H9 (cell line): ENCODE results near the gene AFDN. TPM values are rescaled to one million over a fixed set of nuclear protein-coding genes. Genes with fewer than 3 reads are reported as not detected.

ENCODE experiments used
- DNase-seq: peaks from one replicate; pipeline ENCODE4 v3.0.0-alpha.2; 2017
- H2AFZ ChIP-seq: one replicate; pipeline ENCODE4 v1.6.1; 2013; ENCODE audit warnings: mild to moderate bottlenecking, low read length, control low read depth, moderate library complexity
- H2AK5ac ChIP-seq: 2 replicates; pipeline ENCODE4 v1.6.1; 2013; ENCODE audit warnings: low read length, control low read depth, mixed read lengths; ENCODE audit not compliant: insufficient read length
- H2BK120ac ChIP-seq: one replicate; pipeline ENCODE4 v1.6.1; 2013; ENCODE audit warnings: low read depth, mild to moderate bottlenecking, low read length, control low read depth, inconsistent platforms; ENCODE audit not compliant: poor library complexity, severe bottlenecking
- H2BK12ac ChIP-seq: 2 replicates; pipeline ENCODE4 v1.6.1; 2013; ENCODE audit warnings: low read length, control low read depth, mixed read lengths, low read depth; ENCODE audit not compliant: insufficient read length
- H2BK15ac ChIP-seq: 2 replicates; pipeline ENCODE4 v1.6.1; 2013; ENCODE audit warnings: low read depth, low read length, control low read depth
- H2BK20ac ChIP-seq: one replicate; pipeline ENCODE4 v1.6.1; 2013; ENCODE audit warnings: low read depth, mild to moderate bottlenecking, low read length, control low read depth, inconsistent platforms; ENCODE audit not compliant: poor library complexity, severe bottlenecking
- H2BK5ac ChIP-seq: 2 replicates; pipeline ENCODE4 v1.6.1; 2013; ENCODE audit warnings: low read length, control low read depth, mixed read lengths; ENCODE audit not compliant: insufficient read length
- H3K14ac ChIP-seq: 2 replicates; pipeline ENCODE4 v1.6.1; 2013; ENCODE audit warnings: low read length, control low read depth; ENCODE audit not compliant: insufficient read depth
- H3K18ac ChIP-seq: 2 replicates; pipeline ENCODE4 v1.6.1; 2013; ENCODE audit warnings: low read depth, mild to moderate bottlenecking, mixed read lengths, low read length, control low read depth; ENCODE audit not compliant: insufficient read length
- H3K23ac ChIP-seq: 2 replicates; pipeline ENCODE4 v1.6.1; 2013; ENCODE audit warnings: low read length, control low read depth, mixed read lengths, low read depth; ENCODE audit not compliant: insufficient read length
- H3K23me2 ChIP-seq: 2 replicates; pipeline ENCODE4 v1.6.1; 2013; ENCODE audit warnings: low read depth, mild to moderate bottlenecking, mixed read lengths, low read length, control low read depth; ENCODE audit not compliant: insufficient read length, poor library complexity, severe bottlenecking
- H3K27ac ChIP-seq: 2 replicates; pipeline ENCODE4 v1.5.1; 2013; ENCODE audit warnings: low read length, control low read depth, mixed read lengths, low read depth; ENCODE audit not compliant: insufficient read length
- H3K27me3 ChIP-seq: 2 replicates; pipeline ENCODE4 v1.6.1; 2013; ENCODE audit warnings: low read length, control low read depth, inconsistent platforms; ENCODE audit not compliant: insufficient read depth
- H3K4ac ChIP-seq: 2 replicates; pipeline ENCODE4 v1.6.1; 2013; ENCODE audit warnings: low read depth, mild to moderate bottlenecking, control low read depth, inconsistent platforms, low read length, moderate library complexity
- H3K4me1 ChIP-seq: 2 replicates; pipeline ENCODE4 v1.6.1; 2013; ENCODE audit warnings: low read length, control low read depth, inconsistent platforms; ENCODE audit not compliant: insufficient read depth
- H3K4me2 ChIP-seq: 2 replicates; pipeline ENCODE4 v1.6.1; 2013; ENCODE audit warnings: low read length, control low read depth, mixed read lengths; ENCODE audit not compliant: insufficient read length, insufficient read depth
- H3K56ac ChIP-seq: 2 replicates; pipeline ENCODE4 v1.6.1; 2013; ENCODE audit warnings: low read depth, mild to moderate bottlenecking, mixed read lengths, low read length, control low read depth; ENCODE audit not compliant: insufficient read length
- H3K79me1 ChIP-seq: 2 replicates; pipeline ENCODE4 v1.6.1; 2013; ENCODE audit warnings: low read depth, mild to moderate bottlenecking, moderate library complexity, low read length, control low read depth, inconsistent platforms; ENCODE audit not compliant: insufficient read depth, poor library complexity, severe bottlenecking
- H3K79me2 ChIP-seq: 2 replicates; pipeline ENCODE4 v1.6.1; 2013; ENCODE audit warnings: low read length, control low read depth, inconsistent platforms; ENCODE audit not compliant: insufficient read depth
- H3K9ac ChIP-seq: 2 replicates; pipeline ENCODE4 v1.6.1; 2013; ENCODE audit warnings: low read length, control low read depth, mixed read lengths; ENCODE audit not compliant: insufficient read length; ENCODE audit errors: extremely low read depth
- H3K9me3 ChIP-seq: one replicate; pipeline ENCODE4 v1.6.1; 2013; ENCODE audit warnings: low read depth, low read length, inconsistent platforms; ENCODE audit not compliant: control insufficient read depth
- H3T11ph ChIP-seq: one replicate; pipeline ENCODE4 v1.6.1; 2013; ENCODE audit warnings: mild to moderate bottlenecking, low read length, control low read depth, inconsistent platforms
- H4K20me1 ChIP-seq: one replicate; pipeline ENCODE4 v1.6.1; 2013; ENCODE audit not compliant: control insufficient read depth, insufficient read length, insufficient read depth
- H4K5ac ChIP-seq: 2 replicates; pipeline ENCODE4 v1.6.1; 2013; ENCODE audit warnings: low read depth, mild to moderate bottlenecking, mixed read lengths, low read length, control low read depth; ENCODE audit not compliant: insufficient read length
- H4K8ac ChIP-seq: replicated peaks from 2 replicates; pipeline ENCODE4 v1.6.1; 2013; ENCODE audit warnings: low read length, control low read depth, mixed read lengths, low read depth; ENCODE audit not compliant: insufficient read length
- H4K91ac ChIP-seq: 2 replicates; pipeline ENCODE4 v1.6.1; 2013; ENCODE audit warnings: low read depth, mild to moderate bottlenecking, moderate library complexity, mixed read lengths, low read length, control low read depth; ENCODE audit not compliant: insufficient read length
- H3K27ac Mint-ChIP-seq, 3 experiments: 2 replicates in 2 of 3; 3 replicates in 1 of 3; pipeline ENCODE4 v1.8.0; 2020 to 2021; ENCODE audit warnings: mixed read lengths in 3 of 3, mild to moderate bottlenecking in 1 of 3, moderate library complexity in 1 of 3
- H3K27me3 Mint-ChIP-seq: 2 replicates; pipeline ENCODE4 v1.8.0; 2021; ENCODE audit warnings: low read depth, mild to moderate bottlenecking, moderate library complexity, mixed read lengths
- H3K36me3 Mint-ChIP-seq, 3 experiments: 2 replicates in 2 of 3; 3 replicates in 1 of 3; pipeline ENCODE4 v1.8.0; 2020 to 2021; ENCODE audit warnings: low read depth in 3 of 3, mixed read lengths in 3 of 3; ENCODE audit not compliant: insufficient read depth in 1 of 3
- H3K4me1 Mint-ChIP-seq, 2 experiments: 2 replicates each; pipeline ENCODE4 v1.8.0; 2020; ENCODE audit warnings: mixed read lengths in 2 of 2
- H3K4me3 Mint-ChIP-seq, 2 experiments: 2 replicates in 1 of 2; 3 replicates in 1 of 2; pipeline ENCODE4 v1.8.0; 2020 to 2021; ENCODE audit warnings: mild to moderate bottlenecking in 2 of 2, mixed read lengths in 2 of 2, moderate library complexity in 1 of 2
- H3K9me3 Mint-ChIP-seq, 2 experiments: 2 replicates in 1 of 2; 3 replicates in 1 of 2; pipeline ENCODE4 v1.8.0; 2020; ENCODE audit warnings: mild to moderate bottlenecking in 2 of 2, mixed read lengths in 2 of 2, moderate library complexity in 1 of 2
- WGBS: extraction: QIAGEN DNeasy Blood & Tissue Kit; methylation state at CpG from one replicate; pipeline ENCODE4 v1.1.7; 2013; ENCODE audit warnings: missing lambda C conversion rate, low lambda C conversion rate, mixed read lengths; ENCODE audit not compliant: insufficient read length; ENCODE audit errors: extremely low coverage; 5-methylcytosine and 5-hydroxymethylcytosine counted together
- total RNA-seq: library from RNA; stranded (reverse); gene quantifications from 2 replicates; pipeline ENCODE4 v1.2.1, GENCODE V29; 2021
- TF ChIP-seq, protein P1 (sequence below): fragments of 200-600 bp; sonication (generic); conservative IDR thresholded peaks from 3 replicates; pipeline ENCODE4 v1.8.0; 2021; ENCODE audit warnings: antibody characterized with exemption, mild to moderate bottlenecking

AFDN gene
- total RNA-seq, 1 experiment from 2014 or later: 157 TPM

DNA sequence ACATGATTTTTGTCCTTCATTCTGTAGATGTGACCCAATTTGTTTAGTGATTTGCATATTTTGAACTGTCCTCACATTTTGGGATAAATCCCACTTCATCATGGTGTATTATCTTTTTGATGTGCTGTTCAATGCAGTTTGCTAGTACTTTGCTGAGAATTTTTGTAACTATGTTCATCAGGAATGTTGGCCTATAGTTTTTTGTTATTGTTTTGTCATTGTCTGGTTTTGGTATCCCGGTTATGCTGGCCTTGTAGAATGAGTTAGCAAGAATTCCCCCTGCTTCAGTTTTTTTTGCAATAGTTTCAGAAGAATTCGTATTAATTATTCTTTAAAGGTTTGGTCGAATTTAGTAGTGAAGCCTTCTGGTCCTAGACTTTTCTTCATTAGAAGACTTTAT lies 182.6 kb downstream of the AFDN start:
- Histone ChIP-seq H4K20me1 (no peaks in the 10 kb centered on the region), H3K79me2 (no peaks in the 10 kb centered on the region), H3K27ac (no peak overlapping the region), H3K18ac (no peak overlapping the region), H3K4me2 (no peak overlapping the region), H3K27me3 (no peaks in the 10 kb centered on the region), H3K9ac (no peak overlapping the region), H3K9me3 (no peaks in the 10 kb centered on the region), H4K8ac (no peak overlapping the region), H2AK5ac (no peak overlapping the region), H2BK120ac (no peak overlapping the region), H3K23ac (no peak overlapping the region), H3K23me2 (no peaks in the 10 kb centered on the region), H4K5ac (no peak overlapping the region), H3K4me1 (no peaks in the 10 kb centered on the region), H2AFZ (no peak overlapping the region), H3K4ac (no peak overlapping the region), H2BK12ac (no peak overlapping the region), H3K14ac (no peak overlapping the region), H3K79me1 (no peaks in the 10 kb centered on the region), H2BK15ac (no peak overlapping the region), H3K56ac (no peak overlapping the region), H3T11ph (no peak overlapping the region), H4K91ac (no peak overlapping the region), H2BK20ac (no peak overlapping the region), H2BK5ac (no peak overlapping the region)
- Mint-ChIP-seq H3K36me3 (peaks cover 0 to 10% (median 3%) of the 10 kb centered on the region in 3 experiments; a peak in 5 of 7 replicates), H3K9me3 (peaks cover 14 to 18% of the 10 kb centered on the region in 2 experiments), H3K27ac (no peak overlapping the region), H3K4me3 (no peak overlapping the region), H3K27me3 (peaks cover 2% of the 10 kb centered on the region; the same call in 1 of the 2 replicates), H3K4me1 (no peaks in the 10 kb centered on the region)
- TF ChIP-seq, protein P1, sequence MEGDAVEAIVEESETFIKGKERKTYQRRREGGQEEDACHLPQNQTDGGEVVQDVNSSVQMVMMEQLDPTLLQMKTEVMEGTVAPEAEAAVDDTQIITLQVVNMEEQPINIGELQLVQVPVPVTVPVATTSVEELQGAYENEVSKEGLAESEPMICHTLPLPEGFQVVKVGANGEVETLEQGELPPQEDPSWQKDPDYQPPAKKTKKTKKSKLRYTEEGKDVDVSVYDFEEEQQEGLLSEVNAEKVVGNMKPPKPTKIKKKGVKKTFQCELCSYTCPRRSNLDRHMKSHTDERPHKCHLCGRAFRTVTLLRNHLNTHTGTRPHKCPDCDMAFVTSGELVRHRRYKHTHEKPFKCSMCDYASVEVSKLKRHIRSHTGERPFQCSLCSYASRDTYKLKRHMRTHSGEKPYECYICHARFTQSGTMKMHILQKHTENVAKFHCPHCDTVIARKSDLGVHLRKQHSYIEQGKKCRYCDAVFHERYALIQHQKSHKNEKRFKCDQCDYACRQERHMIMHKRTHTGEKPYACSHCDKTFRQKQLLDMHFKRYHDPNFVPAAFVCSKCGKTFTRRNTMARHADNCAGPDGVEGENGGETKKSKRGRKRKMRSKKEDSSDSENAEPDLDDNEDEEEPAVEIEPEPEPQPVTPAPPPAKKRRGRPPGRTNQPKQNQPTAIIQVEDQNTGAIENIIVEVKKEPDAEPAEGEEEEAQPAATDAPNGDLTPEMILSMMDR: no peak
- no peak for DNase-seq
- WGBS: no CpG with 5 or more reads among the region's 3 CpGs
